Skeletal muscle tissue (tissue), 4 donors: ENCODE data around the gene TMC1. TPM values are rescaled to one million over a fixed set of nuclear protein-coding genes. Genes with fewer than 3 reads are reported as not detected.
"Not testable (repeated sequence)": the region's sequence is repeated elsewhere in the genome, so short reads cannot be mapped to it uniquely, and the experiment has no call there.

Experiments used
- H3K27ac ChIP-seq: one replicate; pipeline ENCODE4 v1.7.0; 2013; ENCODE audit warnings: mild to moderate bottlenecking, low read depth, low read length, inconsistent platforms
- H3K27me3 ChIP-seq, 3 donors: one replicate each; pipeline ENCODE4 v1.7.0; 2013; ENCODE audit warnings: low read length in 3 of 3; ENCODE audit not compliant: control insufficient read depth in 3 of 3, insufficient read depth in 3 of 3
- H3K36me3 ChIP-seq, 3 donors: one replicate each; pipeline ENCODE4 v1.7.0; 2013; ENCODE audit warnings: low read length in 3 of 3; ENCODE audit not compliant: control insufficient read depth in 3 of 3, insufficient read depth in 3 of 3
- H3K4me1 ChIP-seq, 3 donors: one replicate each; pipeline ENCODE4 v1.7.0; 2013; ENCODE audit warnings: low read length in 3 of 3, mild to moderate bottlenecking in 3 of 3; ENCODE audit not compliant: control insufficient read depth in 3 of 3, insufficient read depth in 3 of 3
- H3K4me3 ChIP-seq, 3 donors: one replicate each; pipeline ENCODE4 v1.7.0; 2013; ENCODE audit warnings: low read length in 3 of 3
- H3K9ac ChIP-seq, 3 donors: one replicate each; pipeline ENCODE4 v1.7.0; 2013; ENCODE audit warnings: low read length in 3 of 3, mild to moderate bottlenecking in 3 of 3, moderate library complexity in 2 of 3, low read depth in 1 of 3
- H3K9me3 ChIP-seq, 3 donors: one replicate each; pipeline ENCODE4 v1.7.0; 2013; ENCODE audit warnings: low read length in 3 of 3; ENCODE audit not compliant: control insufficient read depth in 3 of 3
- total RNA-seq: library from RNA; depleted of rRNA; stranded (reverse); fragments of >200 nt; gene quantifications from one replicate; pipeline ENCODE4 v1.2.3, GENCODE V29; 2014
- donor health status: Osteomylitis.

TMC1 gene
- total RNA-seq, 1 donor from 2014 or later = 0.52 TPM

DNA sequence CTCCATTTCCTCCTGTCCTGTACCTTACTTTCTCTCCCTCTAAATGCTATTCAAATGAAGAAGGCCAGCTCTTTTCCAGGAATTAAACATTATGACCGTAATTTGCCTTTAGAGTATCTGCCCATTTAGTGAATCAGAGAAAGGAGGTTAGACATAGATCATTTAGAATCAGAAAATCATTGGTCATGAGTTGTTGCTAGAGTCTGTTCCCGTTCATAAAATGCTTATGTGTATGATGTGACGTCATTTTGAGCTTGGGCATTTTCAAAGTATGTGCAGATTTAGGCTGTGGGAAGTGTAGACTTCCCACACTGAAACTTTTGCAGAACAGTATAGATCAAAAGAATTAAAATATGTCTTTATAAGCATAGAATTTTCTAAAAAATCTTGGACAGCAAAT is 268.5 kb downstream of the TMC1 start:
- no peaks in the 10 kb centered on the region for H3K4me1 ChIP-seq
- H3K9me3 ChIP-seq = no peaks in the 10 kb centered on the region
- no peak overlapping the region for H3K4me3 ChIP-seq
- H3K27ac ChIP-seq = no peak overlapping the region
- no peaks in the 10 kb centered on the region for H3K36me3 ChIP-seq
- H3K9ac ChIP-seq = no peak overlapping the region
- no peaks in the 10 kb centered on the region for H3K27me3 ChIP-seq

DNA sequence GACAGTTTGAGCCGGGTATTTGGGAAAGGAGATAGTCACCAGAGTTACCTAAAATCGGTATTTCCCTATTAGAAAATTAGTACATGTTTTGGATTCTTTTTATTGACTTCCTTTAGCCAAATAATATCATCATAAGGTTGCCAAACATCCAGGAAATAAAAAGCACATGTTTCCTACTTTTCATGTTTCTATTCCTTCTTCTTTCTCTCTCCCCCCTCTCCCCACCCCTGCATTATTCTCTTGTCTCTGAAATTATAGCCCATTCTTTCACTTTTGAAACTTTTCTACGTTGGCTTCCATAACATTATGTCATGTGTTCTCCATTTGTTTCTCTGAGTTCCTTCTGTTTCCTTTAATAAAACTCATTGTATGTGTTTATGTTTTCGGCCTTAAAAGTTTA is 269.6 kb downstream of the TMC1 start:
- Histone ChIP-seq H3K27ac (no peak overlapping the region), H3K4me3 (no peak overlapping the region), H3K9me3 (peaks cover 0 to 7% (median 0%) of the 10 kb centered on the region in 3 donors), H3K9ac (no peak overlapping the region), H3K27me3 (no peaks in the 10 kb centered on the region), H3K36me3 (no peaks in the 10 kb centered on the region), H3K4me1 (no peaks in the 10 kb centered on the region)

DNA sequence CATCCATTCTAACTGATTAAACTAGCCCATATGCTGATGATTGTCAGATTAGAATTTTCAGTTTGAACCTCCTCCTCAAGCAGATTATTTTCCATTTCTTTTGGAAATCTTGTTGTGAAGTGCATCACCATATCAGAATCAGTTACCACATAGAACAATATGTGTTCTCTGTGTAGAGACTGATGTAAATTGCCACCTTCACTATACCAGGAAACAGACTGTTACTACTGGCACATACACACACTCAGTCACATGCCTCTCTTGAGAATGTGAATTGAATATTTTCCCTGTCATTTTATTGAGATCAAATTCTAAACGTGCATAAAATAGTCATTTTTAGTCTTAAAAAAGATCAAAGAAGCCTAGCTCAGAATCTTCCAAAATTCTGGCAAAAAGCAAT is 270.0 kb downstream of the TMC1 start:
- Histone ChIP-seq H3K36me3 (no peaks in the 10 kb centered on the region), H3K4me3 (no peak overlapping the region), H3K9ac (no peak overlapping the region), H3K9me3 (peaks cover 0 to 7% (median 0%) of the 10 kb centered on the region in 3 donors), H3K27ac (no peak overlapping the region), H3K27me3 (no peaks in the 10 kb centered on the region), H3K4me1 (no peaks in the 10 kb centered on the region)

DNA sequence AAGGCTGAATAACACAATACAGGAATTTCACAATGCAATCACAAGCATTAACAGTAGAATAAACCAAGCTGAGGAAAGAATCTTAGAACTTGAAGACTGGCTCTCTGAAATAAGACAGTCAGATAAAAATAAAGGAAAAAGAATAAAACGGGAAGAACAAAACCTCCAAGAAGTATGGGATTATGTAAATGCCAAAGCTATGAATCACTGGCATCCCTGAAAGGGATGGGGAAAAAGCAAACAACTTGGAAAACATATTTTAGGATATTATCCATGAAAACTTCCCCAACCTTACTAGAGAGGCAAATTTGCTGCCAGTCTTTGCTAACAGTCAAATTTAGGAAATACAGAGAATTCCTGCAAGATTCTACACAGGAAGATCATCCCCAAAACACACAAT is 273.5 kb downstream of the TMC1 start:
- Histone ChIP-seq H3K4me3 (no peak overlapping the region), H3K36me3 (no peaks in the 10 kb centered on the region), H3K4me1 (no peaks in the 10 kb centered on the region), H3K27ac (no peak overlapping the region), H3K9me3 (peaks cover 0 to 7% (median 0%) of the 10 kb centered on the region in 3 donors), H3K27me3 (no peaks in the 10 kb centered on the region), H3K9ac (no peak overlapping the region)

DNA sequence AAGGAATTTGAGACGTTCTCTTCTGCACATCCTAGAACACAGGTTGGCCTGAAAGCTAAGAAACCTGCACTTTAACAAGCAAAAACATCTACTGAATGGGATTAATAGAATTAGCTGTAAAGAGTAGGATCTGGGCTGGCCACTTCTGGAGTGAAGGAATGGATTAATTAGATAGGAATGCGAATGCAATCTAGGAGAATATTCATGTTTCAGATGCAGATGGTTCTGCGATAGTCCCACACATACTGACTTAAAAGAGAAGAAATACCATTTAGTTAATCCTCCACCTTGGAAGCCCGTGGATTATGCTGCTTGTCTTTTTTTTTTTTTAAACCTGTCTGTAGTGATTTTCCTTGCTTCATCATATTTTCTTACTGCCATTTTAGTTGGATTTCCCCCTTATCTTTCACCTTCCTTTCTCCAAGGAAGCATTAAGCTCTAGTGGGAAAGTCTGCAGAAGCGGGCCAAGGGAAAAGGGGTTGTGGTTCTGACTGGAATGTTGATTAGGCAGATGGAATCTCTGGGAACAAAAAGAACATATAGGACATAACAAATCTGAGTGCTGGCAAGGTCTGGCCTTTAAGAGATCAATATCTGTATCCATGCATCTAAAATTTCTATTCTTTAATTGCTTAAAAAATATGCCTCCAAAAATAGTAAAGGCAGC is 279.1 kb downstream of the TMC1 start:
- H3K4me1 ChIP-seq = no peaks in the 10 kb centered on the region
- no peak overlapping the region for H3K4me3 ChIP-seq
- no peak overlapping the region for H3K9ac ChIP-seq
- H3K9me3 ChIP-seq = peaks cover 0 to 2% (median 0%) of the 10 kb centered on the region in 3 donors
- H3K36me3 ChIP-seq = no peaks in the 10 kb centered on the region
- no peaks in the 10 kb centered on the region for H3K27me3 ChIP-seq
- H3K27ac ChIP-seq = no peak overlapping the region

DNA sequence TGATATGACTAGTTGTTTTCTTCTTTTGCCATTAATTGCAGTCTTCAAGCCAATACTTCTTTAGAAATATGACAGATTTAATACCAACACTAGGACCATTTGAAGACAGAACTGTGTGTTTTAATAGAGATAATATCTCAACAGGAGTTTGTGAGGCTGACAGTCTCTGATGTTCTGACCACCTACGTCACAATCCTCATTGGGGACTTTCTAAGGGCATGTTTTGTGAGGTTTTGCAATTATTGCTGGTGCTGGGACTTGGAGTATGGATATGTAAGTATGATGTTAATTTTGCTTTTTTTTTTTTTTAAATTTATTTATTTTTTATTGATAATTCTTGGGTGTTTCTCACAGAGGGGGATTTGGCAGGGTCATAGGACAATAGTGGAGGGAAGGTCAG is 283.8 kb downstream of the TMC1 start:
- no peaks in the 10 kb centered on the region for H3K27me3 ChIP-seq
- H3K4me1 ChIP-seq = no peaks in the 10 kb centered on the region
- no peak overlapping the region for H3K27ac ChIP-seq
- no peak overlapping the region for H3K4me3 ChIP-seq
- no peak overlapping the region for H3K9ac ChIP-seq
- H3K36me3 ChIP-seq = no peaks in the 10 kb centered on the region
- H3K9me3 ChIP-seq = no peaks in the 10 kb centered on the region

DNA sequence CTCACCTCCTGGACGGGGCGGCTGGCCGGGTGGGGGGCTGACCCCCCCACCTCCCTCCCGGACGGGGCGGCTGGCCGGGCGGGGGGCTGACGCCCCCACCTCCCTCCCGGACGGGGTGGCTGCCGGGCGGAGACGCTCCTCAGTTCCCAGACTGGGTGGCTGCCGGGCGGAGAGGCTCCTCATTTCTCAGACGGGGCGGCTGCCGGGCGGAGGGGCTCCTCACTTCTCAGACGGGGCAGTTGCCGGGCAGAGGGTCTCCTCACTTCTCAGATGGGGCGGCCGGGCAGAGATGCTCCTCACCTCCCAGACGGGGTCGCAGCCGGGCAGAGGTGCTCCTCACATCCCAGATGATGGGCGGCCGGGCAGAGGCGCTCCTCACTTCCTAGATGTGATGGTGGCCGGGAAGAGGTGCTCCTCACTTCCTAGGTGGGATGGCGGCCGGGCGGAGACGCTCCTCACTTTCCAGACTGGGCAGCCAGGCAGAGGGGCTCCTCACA is 285.0 kb downstream of the TMC1 start:
- H3K27me3 ChIP-seq, H3K27ac ChIP-seq, H3K4me3 ChIP-seq, H3K4me1 ChIP-seq, H3K36me3 ChIP-seq, H3K9ac ChIP-seq, H3K9me3 ChIP-seq: not testable (repeated sequence)

DNA sequence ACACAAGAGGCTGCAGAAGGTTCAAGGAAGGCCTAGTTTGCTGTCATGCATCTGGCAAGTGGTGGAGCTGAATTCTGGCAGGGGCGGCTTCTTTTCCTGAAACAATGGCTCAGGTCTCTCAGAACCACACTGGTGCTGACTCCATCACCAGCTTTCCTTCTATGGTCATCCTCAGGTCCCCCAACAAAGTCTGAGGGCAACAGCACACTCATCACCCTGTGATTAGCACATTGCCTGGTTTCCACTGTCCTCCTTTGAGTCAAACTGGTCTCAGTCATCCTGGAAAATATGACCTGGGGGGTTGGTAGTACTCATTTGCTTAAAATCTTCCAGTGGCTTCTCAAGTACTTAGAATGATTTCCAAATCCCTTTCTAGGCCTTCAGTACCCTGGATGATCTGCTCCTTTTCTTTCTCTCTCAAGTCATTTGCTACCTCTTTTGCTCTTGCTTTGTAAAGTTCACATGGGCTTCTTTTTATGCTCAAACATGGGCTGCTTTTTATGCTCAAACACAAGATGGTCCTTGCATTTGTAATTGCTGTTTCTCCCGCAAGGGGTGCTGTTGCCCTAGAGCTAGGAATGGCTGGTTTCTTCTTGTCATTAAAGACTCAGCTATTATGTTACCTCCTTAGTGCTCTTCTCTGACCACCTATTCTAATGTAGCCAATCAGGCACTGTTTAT is 286.5 kb downstream of the TMC1 start:
- Histone ChIP-seq H3K9ac (no peak overlapping the region), H3K4me1 (no peaks in the 10 kb centered on the region), H3K27me3 (no peaks in the 10 kb centered on the region), H3K4me3 (no peak overlapping the region), H3K36me3 (no peaks in the 10 kb centered on the region), H3K27ac (no peak overlapping the region), H3K9me3 (no peaks in the 10 kb centered on the region)

DNA sequence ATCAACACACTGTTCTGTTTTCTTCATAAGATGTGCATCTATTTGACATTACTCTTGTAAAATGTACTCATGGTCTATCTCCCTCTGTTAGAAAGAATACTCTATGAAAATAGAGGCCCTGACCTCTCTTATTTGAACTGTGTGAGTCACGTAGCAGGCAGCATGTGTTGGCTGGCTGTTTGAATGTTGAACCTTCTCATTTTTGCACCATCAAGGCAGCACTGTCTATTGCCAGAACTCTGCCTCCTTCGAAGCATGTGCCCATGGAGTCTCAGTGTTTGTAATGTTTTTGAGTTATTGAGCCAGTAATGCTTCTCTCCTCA is 287.0 kb downstream of the TMC1 start:
- Histone ChIP-seq H3K4me1 (no peaks in the 10 kb centered on the region), H3K27me3 (no peaks in the 10 kb centered on the region), H3K9ac (no peak overlapping the region), H3K9me3 (no peaks in the 10 kb centered on the region), H3K27ac (no peak overlapping the region), H3K36me3 (no peaks in the 10 kb centered on the region), H3K4me3 (no peak overlapping the region)

DNA sequence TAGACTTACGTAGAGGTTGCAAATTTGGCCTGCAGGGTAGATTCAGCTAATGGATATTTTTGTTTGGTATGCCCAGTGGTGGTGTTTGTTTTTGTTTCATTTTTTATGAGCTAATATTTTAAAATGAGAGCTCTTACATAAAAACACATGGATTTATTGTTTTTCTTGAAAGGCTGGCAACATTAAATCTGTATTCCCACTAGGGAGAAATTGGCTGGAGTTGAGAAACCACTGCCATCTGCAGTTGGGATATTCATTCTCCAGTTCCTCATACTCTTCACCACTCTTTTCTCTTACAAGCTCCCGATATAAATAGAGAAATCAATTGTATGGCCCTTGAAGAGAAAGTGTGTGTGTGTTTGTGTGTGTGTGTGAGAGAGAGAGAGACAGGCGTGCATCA is 288.2 kb downstream of the TMC1 start:
- Histone ChIP-seq H3K4me1 (no peaks in the 10 kb centered on the region), H3K4me3 (no peak overlapping the region), H3K9ac (no peak overlapping the region), H3K27me3 (no peaks in the 10 kb centered on the region), H3K9me3 (no peaks in the 10 kb centered on the region), H3K36me3 (no peaks in the 10 kb centered on the region), H3K27ac (no peak overlapping the region)
